Panc1 (cell line): Measurements from ENCODE around the gene SRGAP3. TPM values are rescaled to one million over a fixed set of nuclear protein-coding genes. Genes with fewer than 3 reads are reported as not detected.

ENCODE experiments used
- ATAC-seq: fragments of 200-7000 bp; cut with Tn5 transposase; 2 replicates; pipeline ENCODE4 v1.9.1; 2020; ENCODE audit warnings: mild to moderate bottlenecking, moderate library complexity
- BruUV-seq: library from RNA; stranded (reverse); fragments of 400-500 nt; replicated peaks from 2 replicates; lab custom pipeline; 2021; lab: Mats Ljungman, UMichigan
- CTCF ChIA-PET: fragments of 300-600 bp; sonication (Branson Sonifier 250); formaldehyde crosslinking; loops from one replicate; lab custom pipeline; 2022; ENCODE audit warnings: antibody characterized with exemption; lab: Charles Lee
- POLR2A ChIA-PET: fragments of 300-600 bp; sonication (Branson Sonifier 250); formaldehyde crosslinking; loops from one replicate; lab custom pipeline; 2022; ENCODE audit warnings: antibody characterized with exemption; lab: Charles Lee
- DNase-seq: peaks from one replicate; pipeline ENCODE4 v3.0.0-alpha.2; 2010; ENCODE audit warnings: low read depth, low spot score
- H3K27ac ChIP-seq: 2 replicates; pipeline ENCODE4 v1.5.1; 2011; ENCODE audit warnings: mild to moderate bottlenecking, low read length, inconsistent platforms
- H3K27me3 ChIP-seq: fragments of 200-500 bp; sonication (Bioruptor generic); 2 replicates; pipeline ENCODE4 v1.6.0; 2014; ENCODE audit warnings: low read length, inconsistent platforms; ENCODE audit not compliant: control insufficient read depth, insufficient read depth
- H3K36me3 ChIP-seq: fragments of 200-500 bp; sonication (Bioruptor generic); 2 replicates; pipeline ENCODE4 v1.5.1; 2014; ENCODE audit warnings: inconsistent platforms, mild to moderate bottlenecking, low read length, moderate library complexity; ENCODE audit not compliant: control insufficient read depth, insufficient read depth
- H3K4me1 ChIP-seq: 2 replicates; pipeline ENCODE4 v1.5.1; 2011; ENCODE audit warnings: inconsistent platforms, mild to moderate bottlenecking, low read length, moderate library complexity; ENCODE audit not compliant: control insufficient read depth, insufficient read depth
- H3K4me3 ChIP-seq, 2 experiments: 2 replicates each; pipeline ENCODE4 v1.5.1; 2011 to 2012; ENCODE audit warnings: low read depth in 2 of 2, low read length in 2 of 2, mild to moderate bottlenecking in 2 of 2, inconsistent platforms in 1 of 2, moderate library complexity in 1 of 2
- H3K9me3 ChIP-seq: fragments of 200-500 bp; sonication (Bioruptor generic); 2 replicates; pipeline ENCODE4 v1.5.1; 2014; ENCODE audit warnings: low read depth, mild to moderate bottlenecking, inconsistent platforms, low read length, moderate library complexity; ENCODE audit not compliant: control insufficient read depth, insufficient read depth
- POLR2AphosphoS5 ChIP-seq: IDR thresholded peaks from 2 replicates; pipeline ENCODE4 v1.6.1; 2012; ENCODE audit warnings: mild to moderate bottlenecking, low read depth, low read length, moderate library complexity
- SIN3A ChIP-seq: IDR thresholded peaks from 2 replicates; pipeline ENCODE4 v1.6.1; 2012; ENCODE audit warnings: low read depth, mild to moderate bottlenecking, low read length, moderate library complexity, borderline replicate concordance; ENCODE audit not compliant: insufficient read depth
- TCF7L2 ChIP-seq: IDR thresholded peaks from 2 replicates; pipeline ENCODE4 v1.6.1; 2011; ENCODE audit warnings: mild to moderate bottlenecking, low read depth, low read length, inconsistent platforms
- in situ Hi-C: cut with HindIII; loops from 2 replicates; pipeline ENCODE4 v1.10.0; 2016; ENCODE audit warnings: low sequenced_read_pairs, low pct_unique_long_range_greater_than_20kb
- intact Hi-C: fragments of 100-400 bp; cut with micrococcal nuclease; formaldehyde crosslinking; loops from one replicate; pipeline ENCODE4 v1.10.0; 2022; ENCODE audit not compliant: unreplicated experiment
- total RNA-seq: library from RNA; stranded (reverse); gene quantifications from one replicate; pipeline ENCODE4 v1.2.1, GENCODE V29; 2021; ENCODE audit not compliant: unreplicated experiment
- TF ChIP-seq, protein P1 (sequence below), 2 experiments: IDR thresholded peaks; 2 replicates each; pipeline ENCODE4 v1.6.1; 2011 to 2012; ENCODE audit warnings: low read depth in 2 of 2, control low read depth in 1 of 2, low read length in 1 of 2, mild to moderate bottlenecking in 1 of 2, moderate library complexity in 1 of 2; ENCODE audit not compliant: insufficient read depth in 1 of 2
- TF ChIP-seq, protein P2 (sequence below): fragments of 450-650 bp; IDR thresholded peaks from 2 replicates; pipeline ENCODE4 v1.5.1; 2017; ENCODE audit warnings: mild to moderate bottlenecking

SRGAP3 gene
- total RNA-seq, 1 experiment from 2014 or later = 0.82 TPM

GRCh38 chr3:9205345-9206143 lies 43.9 kb downstream of the SRGAP3 start:
- ATAC-seq = no peak
- POLR2A ChIA-PET = no interaction called here
- H3K27ac ChIP-seq = no peak overlapping the region
- H3K9me3 ChIP-seq = no peaks in the 10 kb centered on the region
- no peaks in the 10 kb centered on the region for H3K4me1 ChIP-seq
- no peak for DNase-seq
- no TSS peak for BruUV-seq
- CTCF ChIA-PET = no interaction called here
- no peaks in the 10 kb centered on the region for H3K36me3 ChIP-seq
- intact Hi-C loops = no loop called here
- in situ Hi-C loops = no loop called here
- no peaks in the 10 kb centered on the region for H3K27me3 ChIP-seq
- TF ChIP-seq, protein P1, sequence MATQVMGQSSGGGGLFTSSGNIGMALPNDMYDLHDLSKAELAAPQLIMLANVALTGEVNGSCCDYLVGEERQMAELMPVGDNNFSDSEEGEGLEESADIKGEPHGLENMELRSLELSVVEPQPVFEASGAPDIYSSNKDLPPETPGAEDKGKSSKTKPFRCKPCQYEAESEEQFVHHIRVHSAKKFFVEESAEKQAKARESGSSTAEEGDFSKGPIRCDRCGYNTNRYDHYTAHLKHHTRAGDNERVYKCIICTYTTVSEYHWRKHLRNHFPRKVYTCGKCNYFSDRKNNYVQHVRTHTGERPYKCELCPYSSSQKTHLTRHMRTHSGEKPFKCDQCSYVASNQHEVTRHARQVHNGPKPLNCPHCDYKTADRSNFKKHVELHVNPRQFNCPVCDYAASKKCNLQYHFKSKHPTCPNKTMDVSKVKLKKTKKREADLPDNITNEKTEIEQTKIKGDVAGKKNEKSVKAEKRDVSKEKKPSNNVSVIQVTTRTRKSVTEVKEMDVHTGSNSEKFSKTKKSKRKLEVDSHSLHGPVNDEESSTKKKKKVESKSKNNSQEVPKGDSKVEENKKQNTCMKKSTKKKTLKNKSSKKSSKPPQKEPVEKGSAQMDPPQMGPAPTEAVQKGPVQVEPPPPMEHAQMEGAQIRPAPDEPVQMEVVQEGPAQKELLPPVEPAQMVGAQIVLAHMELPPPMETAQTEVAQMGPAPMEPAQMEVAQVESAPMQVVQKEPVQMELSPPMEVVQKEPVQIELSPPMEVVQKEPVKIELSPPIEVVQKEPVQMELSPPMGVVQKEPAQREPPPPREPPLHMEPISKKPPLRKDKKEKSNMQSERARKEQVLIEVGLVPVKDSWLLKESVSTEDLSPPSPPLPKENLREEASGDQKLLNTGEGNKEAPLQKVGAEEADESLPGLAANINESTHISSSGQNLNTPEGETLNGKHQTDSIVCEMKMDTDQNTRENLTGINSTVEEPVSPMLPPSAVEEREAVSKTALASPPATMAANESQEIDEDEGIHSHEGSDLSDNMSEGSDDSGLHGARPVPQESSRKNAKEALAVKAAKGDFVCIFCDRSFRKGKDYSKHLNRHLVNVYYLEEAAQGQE (IDR thresholded peaks at IDR 0.05; ENCODE audit: insufficient read depth in 1 of 2, low read depth in 2 of 2, low read length in 1 of 2) = no peak
- no peak for TF ChIP-seq SIN3A
- TF ChIP-seq, protein P2, sequence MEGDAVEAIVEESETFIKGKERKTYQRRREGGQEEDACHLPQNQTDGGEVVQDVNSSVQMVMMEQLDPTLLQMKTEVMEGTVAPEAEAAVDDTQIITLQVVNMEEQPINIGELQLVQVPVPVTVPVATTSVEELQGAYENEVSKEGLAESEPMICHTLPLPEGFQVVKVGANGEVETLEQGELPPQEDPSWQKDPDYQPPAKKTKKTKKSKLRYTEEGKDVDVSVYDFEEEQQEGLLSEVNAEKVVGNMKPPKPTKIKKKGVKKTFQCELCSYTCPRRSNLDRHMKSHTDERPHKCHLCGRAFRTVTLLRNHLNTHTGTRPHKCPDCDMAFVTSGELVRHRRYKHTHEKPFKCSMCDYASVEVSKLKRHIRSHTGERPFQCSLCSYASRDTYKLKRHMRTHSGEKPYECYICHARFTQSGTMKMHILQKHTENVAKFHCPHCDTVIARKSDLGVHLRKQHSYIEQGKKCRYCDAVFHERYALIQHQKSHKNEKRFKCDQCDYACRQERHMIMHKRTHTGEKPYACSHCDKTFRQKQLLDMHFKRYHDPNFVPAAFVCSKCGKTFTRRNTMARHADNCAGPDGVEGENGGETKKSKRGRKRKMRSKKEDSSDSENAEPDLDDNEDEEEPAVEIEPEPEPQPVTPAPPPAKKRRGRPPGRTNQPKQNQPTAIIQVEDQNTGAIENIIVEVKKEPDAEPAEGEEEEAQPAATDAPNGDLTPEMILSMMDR = no peak
- TF ChIP-seq POLR2AphosphoS5 = no peak
- no peak for TF ChIP-seq TCF7L2
- H3K4me3 ChIP-seq = no peak overlapping the region

DNA sequence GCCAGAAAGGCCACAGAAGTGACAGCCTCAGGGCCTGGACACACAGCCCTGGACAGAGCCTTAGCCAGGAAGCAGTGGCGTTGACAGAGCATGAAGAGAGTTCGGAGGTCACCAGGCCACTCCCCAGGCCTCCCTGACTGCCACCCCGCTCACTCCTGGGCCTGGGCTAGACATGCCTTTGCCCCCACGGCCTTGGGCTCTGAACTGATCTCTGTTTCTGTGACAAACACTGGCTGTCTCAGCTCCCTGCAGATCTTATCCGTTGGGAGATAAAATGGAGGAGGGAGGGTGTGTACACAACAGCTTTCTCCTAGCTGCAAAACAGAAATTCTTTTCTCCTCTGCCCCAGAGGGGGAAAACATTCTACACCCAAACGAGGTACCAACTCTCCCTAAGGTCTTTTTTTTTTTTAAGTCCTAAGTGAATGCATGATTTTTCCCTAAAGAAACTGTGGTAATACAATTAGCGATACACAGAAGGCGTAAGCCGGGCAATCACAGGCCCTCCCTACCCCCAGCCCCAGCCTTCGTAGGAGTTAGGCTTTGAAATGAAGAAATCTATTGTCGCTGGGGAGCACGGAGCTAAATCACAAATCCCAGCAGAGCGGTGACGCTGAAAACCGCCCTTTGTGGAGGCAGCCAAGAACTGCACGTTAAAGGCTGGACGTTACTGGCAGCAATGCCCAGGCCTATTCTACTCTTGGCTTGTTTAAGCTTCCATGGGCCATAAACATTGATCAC lies 45.0 kb downstream of the SRGAP3 start:
- H3K9me3 ChIP-seq = no peaks in the 10 kb centered on the region
- no peak for ATAC-seq
- no TSS peak for BruUV-seq
- H3K27ac ChIP-seq = no peak overlapping the region
- H3K4me3 ChIP-seq = no peak overlapping the region
- intact Hi-C loops (no loop called here), in situ Hi-C loops (no loop called here)
- no peaks in the 10 kb centered on the region for H3K27me3 ChIP-seq
- DNase-seq = no peak
- H3K36me3 ChIP-seq = no peaks in the 10 kb centered on the region
- no peak for TF ChIP-seq TCF7L2
- TF ChIP-seq, protein P2 = no peak
- TF ChIP-seq, protein P1 (IDR thresholded peaks at IDR 0.05; ENCODE audit: insufficient read depth in 1 of 2, low read depth in 2 of 2, low read length in 1 of 2) = no peak
- TF ChIP-seq SIN3A = no peak
- no peak for TF ChIP-seq POLR2AphosphoS5
- POLR2A ChIA-PET = no interaction called here
- no peaks in the 10 kb centered on the region for H3K4me1 ChIP-seq
- CTCF ChIA-PET = no interaction called here
